Cerebellar nuclear complex (tissue), 1 donor: Measurements from ENCODE around the gene SRP19.
"Not testable (repeated sequence)": the region's sequence is repeated elsewhere in the genome, so short reads cannot be mapped to it uniquely, and the experiment has no call there.

Experiments used
- DNase-seq, 2 experiments: peaks; one replicate each; lab custom pipeline; 2025; lab: John Stamatoyannopoulos, UW

Gene SRP19

GRCh38 chr5:112860929-112861637 lies at the start of gene SRP19:
Gene SRP19, plus strand, starts transcription at chr5:112861287. Its CDS starts 90 bp downstream, at chr5:112861377.
- DNase-seq, result peak; percentile 69 to 91

DNA sequence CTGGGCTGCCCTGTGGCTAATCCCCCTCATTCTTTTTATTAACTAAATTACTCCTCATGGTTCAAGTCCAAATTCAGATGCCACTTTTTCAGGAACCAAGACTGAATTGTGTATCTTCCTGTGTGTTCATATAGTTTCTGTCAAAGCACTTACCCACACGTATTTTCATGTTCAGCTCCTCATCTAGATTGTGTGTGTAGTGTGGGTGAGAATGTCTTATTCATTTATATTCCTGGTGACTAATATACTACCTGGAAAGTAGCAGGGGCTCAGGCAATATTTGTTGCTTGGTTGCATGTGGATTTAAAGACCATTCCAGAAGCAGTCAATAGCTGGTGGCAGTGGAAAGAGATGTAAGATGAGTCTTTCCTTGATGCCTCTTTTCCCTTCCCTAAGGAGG lies 48.5 kb upstream of the SRP19 start:
- DNase-seq, result no peak

GRCh38 chr5:112820246-112820645 lies 40.8 kb upstream of the SRP19 start:
- DNase-seq, result no peak

DNA sequence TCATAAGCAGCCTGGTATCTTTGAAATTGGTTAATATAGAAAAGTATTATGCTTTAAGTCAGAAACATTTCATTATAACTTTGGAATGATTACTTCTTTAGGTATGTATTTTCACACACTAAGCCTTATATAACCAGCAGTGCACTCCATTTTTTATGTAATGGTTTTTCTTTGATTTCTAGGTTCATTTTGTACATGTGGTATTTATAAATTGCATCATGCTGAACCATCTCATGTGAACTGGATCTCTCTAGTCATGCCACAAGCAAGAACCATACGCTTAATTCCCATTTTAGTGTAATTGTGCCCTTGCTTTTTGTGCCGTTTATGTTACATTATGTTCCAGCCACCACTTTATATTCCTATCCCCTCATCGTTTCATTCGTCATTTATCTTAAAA lies 38.6 kb upstream of the SRP19 start:
- no peak for DNase-seq

DNA sequence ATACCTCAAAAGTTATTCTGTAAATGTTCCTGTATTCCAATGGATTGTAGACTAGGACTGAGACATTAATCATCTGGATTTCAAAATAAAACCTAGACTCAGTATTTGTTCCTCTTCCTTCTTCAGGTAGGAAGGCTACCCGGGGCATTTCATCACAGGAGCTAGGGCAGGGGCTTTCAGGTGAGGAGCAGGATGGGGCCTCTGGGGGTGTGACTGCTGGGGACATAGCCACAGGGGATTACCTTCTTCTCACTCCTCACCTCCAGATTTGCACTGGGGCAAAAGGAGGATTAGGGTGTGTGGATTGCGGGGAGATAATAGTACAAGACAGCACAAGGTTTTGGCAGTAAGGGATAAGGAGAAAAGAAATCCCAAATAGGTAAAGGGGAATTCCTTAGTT lies 37.9 kb upstream of the SRP19 start:
- no peak for DNase-seq

GRCh38 chr5:112823656-112824055 lies 37.4 kb upstream of the SRP19 start:
- DNase-seq, result no peak

- no peak for DNase-seq
Observed at GRCh38 chr5:112824197-112824596, 36.9 kb upstream of the SRP19 start.

- no peak for DNase-seq
Observed at GRCh38 chr5:112830378-112830777, 30.7 kb upstream of the SRP19 start.

DNA sequence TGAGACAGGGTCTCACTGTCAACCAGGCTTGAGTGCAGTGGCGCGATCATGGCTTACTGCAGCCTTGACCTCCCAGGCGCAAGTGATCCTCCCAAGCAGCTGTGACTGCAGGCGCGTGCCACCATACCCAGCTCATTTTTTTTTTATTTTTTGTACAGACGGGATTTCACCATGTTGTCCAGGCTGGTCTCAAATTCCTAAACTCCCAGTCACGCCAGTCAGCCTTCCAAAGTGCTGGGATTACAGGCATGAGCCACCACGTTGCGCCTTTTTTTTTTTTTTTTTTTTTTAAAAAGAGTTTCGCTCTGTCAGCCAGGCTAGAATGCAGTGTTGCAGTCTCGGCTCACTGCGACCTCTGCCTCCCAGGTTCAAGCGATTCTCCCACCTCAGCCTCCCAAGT lies 27.1 kb upstream of the SRP19 start:
- no peak for DNase-seq

GRCh38 chr5:112844489-112844888 lies 16.6 kb upstream of the SRP19 start:
- DNase-seq, result no peak

DNA sequence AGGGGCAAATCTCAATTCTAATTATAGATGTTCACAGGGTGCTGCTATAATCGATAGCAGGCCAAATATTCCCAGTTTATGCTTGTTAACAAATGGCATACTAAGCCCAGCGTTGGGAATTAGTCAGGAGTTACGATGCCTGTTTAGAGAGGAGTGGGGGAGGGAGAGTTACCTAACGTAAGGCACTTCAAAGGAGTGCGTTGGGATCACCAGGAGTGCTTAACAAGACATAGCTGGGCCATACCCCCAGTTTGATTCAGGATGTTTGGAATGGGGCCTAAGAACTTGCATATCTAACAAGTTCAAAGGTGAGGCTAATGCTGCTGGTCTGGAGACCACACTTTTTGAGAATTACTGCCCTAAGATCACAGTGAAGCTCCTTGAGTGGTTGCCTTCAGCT lies 14.5 kb upstream of the SRP19 start:
- no peak for DNase-seq

- no peak for DNase-seq
Observed at GRCh38 chr5:112847306-112847705, 13.8 kb upstream of the SRP19 start.

- DNase-seq, result no peak
Observed at GRCh38 chr5:112848116-112848811, 12.8 kb upstream of the SRP19 start.

GRCh38 chr5:112849912-112850311 lies 11.2 kb upstream of the SRP19 start:
- DNase-seq, result no peak

DNA sequence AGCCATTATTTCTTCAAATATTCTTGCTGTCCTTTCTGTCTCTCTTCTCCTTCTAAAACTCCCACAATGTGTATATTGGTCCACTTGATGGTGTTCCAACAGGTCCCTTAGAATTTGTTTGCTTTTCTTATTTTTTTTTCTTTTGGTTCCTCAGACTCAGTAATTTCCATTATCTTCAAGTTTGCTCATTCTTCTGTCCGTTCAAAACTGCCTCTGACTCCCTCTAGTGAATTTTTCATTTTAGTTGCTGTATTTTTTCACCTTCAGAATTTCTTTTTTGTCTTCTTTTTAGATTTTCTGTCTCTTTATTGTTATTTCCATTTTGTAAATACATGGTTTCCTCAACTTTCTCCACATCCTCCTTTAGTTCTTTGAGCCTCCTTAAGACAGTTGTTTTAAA lies 6.4 kb upstream of the SRP19 start:
- no peak for DNase-seq

DNA sequence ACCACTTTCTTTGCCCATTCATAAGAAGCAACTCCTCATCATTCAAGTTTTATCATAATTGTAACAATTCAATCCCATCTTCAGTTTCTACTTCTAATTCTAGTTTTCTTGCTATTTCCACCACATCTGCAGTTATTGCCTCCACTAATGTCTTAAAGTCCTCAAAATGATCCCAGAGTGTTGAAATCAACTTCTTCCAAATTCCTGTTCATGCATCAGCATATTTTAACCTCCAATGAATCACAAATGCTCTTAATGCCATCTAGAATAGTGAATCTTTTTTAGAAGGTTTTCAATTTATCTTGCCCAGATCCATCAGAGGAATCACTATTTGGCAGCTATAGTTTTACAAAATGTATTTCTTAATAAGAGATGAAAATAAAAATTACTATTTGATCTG lies 3.2 kb upstream of the SRP19 start:
- no peak for DNase-seq

- not testable (repeated sequence) for DNase-seq
Observed at GRCh38 chr5:112860571-112860928, 537 bp upstream of the SRP19 start.

DNA sequence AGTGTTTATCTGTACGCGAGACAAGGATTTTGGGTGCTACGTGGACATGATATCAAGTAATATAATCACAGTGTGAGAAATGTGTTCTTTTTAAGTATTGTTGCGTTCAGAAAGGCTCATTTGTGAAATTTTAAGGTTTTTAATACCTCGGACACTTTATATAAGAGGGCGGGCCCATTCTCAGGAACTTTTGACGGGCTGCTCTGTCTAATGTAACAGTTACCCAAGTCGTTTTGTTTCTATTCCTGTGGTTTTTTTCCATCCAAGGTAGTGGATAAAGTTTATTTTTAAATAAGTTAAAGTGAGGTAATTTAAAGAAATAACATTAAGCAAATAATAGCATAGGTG lies 525 bp downstream of the SRP19 start:
- no peak for DNase-seq

DNA sequence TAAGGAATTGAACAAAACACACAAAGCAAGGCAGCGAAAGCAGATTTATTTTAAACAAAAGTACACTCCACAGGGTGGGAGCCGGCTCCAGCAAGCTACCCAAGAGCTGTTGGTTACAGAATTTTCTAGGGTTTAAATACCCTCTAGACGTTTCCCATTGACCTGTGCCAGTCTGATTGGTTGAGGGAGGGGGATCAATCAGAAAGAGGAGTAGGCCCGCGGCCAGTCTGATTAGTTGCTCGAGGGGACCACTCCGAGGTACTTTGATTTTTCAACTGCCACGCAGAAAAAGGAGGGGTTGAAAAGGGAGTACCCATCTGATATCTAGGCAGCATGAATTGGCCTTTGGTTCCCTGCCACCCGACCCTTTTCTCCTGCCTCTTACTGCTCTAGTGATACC lies 998 bp downstream of the SRP19 start:
- no peak for DNase-seq

DNA sequence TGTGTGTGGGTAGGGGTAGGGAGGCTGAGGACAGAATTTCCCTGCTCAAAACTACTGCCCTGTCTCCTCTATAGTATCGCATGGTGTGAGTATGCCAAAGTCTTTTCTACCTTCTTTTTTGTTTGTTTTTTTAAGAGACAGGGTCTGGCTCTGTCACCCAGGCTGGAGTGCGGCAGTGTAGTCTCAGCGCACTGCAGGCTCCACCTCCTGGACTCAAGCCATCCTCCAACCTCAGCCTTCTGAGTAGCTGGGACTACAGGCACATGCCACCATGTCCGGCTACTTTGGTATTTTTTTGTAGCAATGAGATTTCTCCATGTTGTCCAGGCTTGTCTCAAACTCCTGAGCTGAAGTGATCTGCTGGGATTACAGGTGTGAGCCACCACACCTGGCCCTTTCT lies 2.5 kb downstream of the SRP19 start:
- DNase-seq, result no peak

- no peak for DNase-seq
Observed at GRCh38 chr5:112865128-112865527, 4.0 kb downstream of the SRP19 start.

GRCh38 chr5:112866739-112867138 lies 5.7 kb downstream of the SRP19 start:
- DNase-seq, result no peak

DNA sequence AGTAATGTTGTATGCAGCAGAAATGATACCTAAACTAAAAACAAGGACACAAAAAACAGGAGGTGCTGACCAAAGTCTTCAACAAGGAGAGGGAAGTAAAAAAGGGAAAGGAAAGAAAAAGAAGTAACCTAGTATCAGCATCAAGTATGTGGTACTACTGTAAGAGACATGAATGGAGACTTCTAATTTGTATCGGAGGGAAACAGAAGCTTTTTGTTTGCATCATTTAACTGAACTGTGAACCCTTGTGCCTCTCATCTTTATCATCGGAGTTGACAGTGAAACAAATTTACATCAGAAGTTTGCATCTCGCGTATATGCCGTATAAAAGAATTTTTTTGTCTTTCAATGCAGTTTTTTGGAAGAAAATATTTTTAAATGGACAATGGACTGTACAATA lies 6.3 kb downstream of the SRP19 start:
- DNase-seq, result no peak

DNA sequence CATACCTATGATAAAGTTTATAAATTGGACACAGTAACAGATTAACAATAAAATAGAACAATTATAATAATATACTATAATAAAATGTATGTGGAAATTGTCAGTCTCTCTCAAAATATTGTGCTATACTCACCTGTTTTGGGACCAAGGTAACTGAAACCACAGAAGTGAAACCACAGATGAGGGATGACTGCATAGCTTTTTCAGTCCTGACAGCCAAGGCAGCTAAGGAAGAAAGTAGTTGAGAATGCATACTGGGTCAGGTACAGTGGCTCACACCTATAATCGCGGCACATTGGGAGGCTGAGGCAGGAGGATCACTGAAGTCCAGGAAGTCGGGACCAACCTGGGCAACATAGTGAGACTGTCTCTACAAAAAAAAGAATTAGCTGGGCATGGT lies 8.9 kb downstream of the SRP19 start:
- no peak for DNase-seq
